Ovary (tissue), 9 donors: Measurements from ENCODE around the gene NOB1. TPM values are rescaled to one million over a fixed set of nuclear protein-coding genes. Genes with fewer than 3 reads are reported as not detected.

Experiments
- DNase-seq, 5 donors: peaks; one replicate each; pipeline ENCODE4 v3.0.0-alpha.2; 2019 to 2020
- H3K27ac ChIP-seq, 2 donors: fragments of 200-600 bp; one replicate each; pipeline versions ENCODE4 v1.5.1 to v1.8.0; 2019 to 2022
- H3K27me3 ChIP-seq: fragments of 200-600 bp; one replicate; pipeline ENCODE4 v1.8.0; 2022
- H3K36me3 ChIP-seq: fragments of 200-600 bp; sonication (generic); one replicate; pipeline ENCODE4 v1.5.1; 2019
- H3K4me1 ChIP-seq: one replicate; pipeline ENCODE4 v1.8.1; 2013; ENCODE audit warnings: mild to moderate bottlenecking, moderate library complexity; ENCODE audit not compliant: insufficient read depth
- H3K4me3 ChIP-seq: fragments of 200-600 bp; sonication (generic); one replicate; pipeline ENCODE4 v1.5.1; 2017
- H3K9me3 ChIP-seq, 2 donors: fragments of 200-600 bp in 1 of 2; sonication (generic) in 1 of 2; one replicate each; pipeline versions ENCODE4 v1.5.1 to v1.8.1; 2013 to 2019; ENCODE audit warnings: mild to moderate bottlenecking in 1 of 2, moderate library complexity in 1 of 2
- CTCF ChIP-seq, 3 donors: fragments of 450-650 bp in 2 of 3; fragments of 200-600 bp in 1 of 3; IDR thresholded peaks; one replicate each; pipeline versions ENCODE4 v1.5.1 to v1.8.0; 2016 to 2022; ENCODE audit warnings: antibody characterized with exemption in 3 of 3, mild to moderate bottlenecking in 1 of 3
- EP300 ChIP-seq: sonication (generic); formaldehyde crosslinking; IDR thresholded peaks from one replicate; pipeline ENCODE4 v1.6.1; 2017; ENCODE audit warnings: antibody characterized with exemption
- POLR2A ChIP-seq: fragments of 450-650 bp; IDR thresholded peaks from one replicate; pipeline ENCODE4 v1.6.1; 2017; ENCODE audit warnings: antibody characterized with exemption, mild to moderate bottlenecking, moderate library complexity
- WGBS, 3 donors: extraction: QIAGEN DNeasy Blood & Tissue Kit in 1 of 3; methylation state at CpG; one replicate each; pipeline versions ENCODE4 v1.1.5 to v1.1.7; 2013 to 2017; 5-methylcytosine and 5-hydroxymethylcytosine counted together
- intact Hi-C, 4 donors: fragments of 100-400 bp; cut with DNase I; formaldehyde crosslinking; loops; one replicate each; pipeline versions ENCODE4 v1.11.0 to v1.15.1; 2022 to 2023
- polyA plus RNA-seq, 2 donors: library from polyadenylated mRNA; stranded (reverse); fragments of 200-250 nt in 1 of 2; fragments of 350-450 nt in 1 of 2; fragmentation: Illumina TruSeq in 1 of 2; extraction: RNeasy Lipid Tissue Mini Kit (QIAGEN cat#74804) in 1 of 2; gene quantifications; one replicate each; pipeline ENCODE4 v1.2.3, GENCODE V29; 2013 to 2014
- total RNA-seq, 7 donors: library from RNA; depleted of rRNA in 2 of 7; stranded (reverse); fragments of >200 nt in 2 of 7; fragmentation: NEBNext Ultra II Directional in 3 of 7; extraction: Animal tissue kit (Norgen Biotek cat#: 25700) in 3 of 7; gene quantifications; one replicate each; pipeline versions ENCODE4 v1.1.0 to v1.2.4, GENCODE V29; 2016 to 2023
- donor health status: DM: no; HTN: no; CAD: no; lungs with moderate emphysema.
- donor health status: DM: no; HTN: no; CAD: no.
- donor health status: Bipolar disorder and iron deficiency.
- donor health status: DM: yes; HTN: yes; CAD: no.
- donor health status: DM: no; HTN: no; CAD: no.
- donor health status: DM: yes; HTN: yes; CAD: no.

Gene NOB1
- total and polyA plus RNA-seq, 9 donors = 38.2 to 86.6 (median 64.5) TPM

- Histone ChIP-seq H3K27ac (peak overlapping the region in 1 of 2 donors; percentile 68), H3K4me1 (peaks cover 7% of the 10 kb centered on the region), H3K9me3 (no peaks in the 10 kb centered on the region), H3K36me3 (no peaks in the 10 kb centered on the region), H3K4me3 (peak overlapping the region; percentile 51), H3K27me3 (no peaks in the 10 kb centered on the region)
- TF ChIP-seq EP300 (no peak), CTCF (IDR thresholded peaks at IDR 0.05) (no peak), POLR2A (no peak)
- no peak for DNase-seq
- intact Hi-C loops = no loop called here
- WGBS, 3 donors = 53 to 61% (median 58%) methylated on average over 32 of the region's 32 CpGs
These were observed 29.0 kb downstream of the NOB1 start for GRCh38 chr16:69725480-69726312.

GRCh38 chr16:69724981-69725479 is 29.7 kb downstream of the NOB1 start:
- Histone ChIP-seq H3K4me3 (no peak overlapping the region), H3K9me3 (no peaks in the 10 kb centered on the region), H3K36me3 (no peaks in the 10 kb centered on the region), H3K27me3 (no peaks in the 10 kb centered on the region), H3K27ac (no peak overlapping the region), H3K4me1 (peaks cover 7% of the 10 kb centered on the region)
- DNase-seq = peak in 1 of 5 donors; percentile 5
- intact Hi-C loops = no loop called here
- WGBS, 3 donors = 67 to 72% (median 67%) methylated on average over 6 of the region's 6 CpGs
- no peak for TF ChIP-seq POLR2A
- no peak for TF ChIP-seq EP300
- no peak for TF ChIP-seq CTCF (IDR thresholded peaks at IDR 0.05)

- H3K27me3 ChIP-seq = no peaks in the 10 kb centered on the region
- H3K36me3 ChIP-seq = no peaks in the 10 kb centered on the region
- H3K9me3 ChIP-seq = no peaks in the 10 kb centered on the region
- peak in 1 of 5 donors; percentile 2 for DNase-seq
- WGBS, 3 donors = 94 to 98% (median 98%) methylated on average over 2 of the region's 2 CpGs
- no peak overlapping the region for H3K27ac ChIP-seq
- no peak overlapping the region for H3K4me3 ChIP-seq
- H3K4me1 ChIP-seq = peaks cover 7% of the 10 kb centered on the region
- intact Hi-C loops = no loop called here
- TF ChIP-seq CTCF (IDR thresholded peaks at IDR 0.05) = no peak
- no peak for TF ChIP-seq EP300
- TF ChIP-seq POLR2A = no peak
These were observed 30.3 kb downstream of the NOB1 start for GRCh38 chr16:69724414-69724873.

- WGBS, 3 donors = 91 to 96% (median 92%) methylated on average over 6 of the region's 6 CpGs
- intact Hi-C loops = no loop called here
- Histone ChIP-seq H3K4me1 (no peaks in the 10 kb centered on the region), H3K27ac (no peak overlapping the region), H3K9me3 (no peaks in the 10 kb centered on the region), H3K4me3 (no peak overlapping the region), H3K36me3 (no peaks in the 10 kb centered on the region), H3K27me3 (no peaks in the 10 kb centered on the region)
- DNase-seq = no peak
- TF ChIP-seq POLR2A (no peak), CTCF (IDR thresholded peaks at IDR 0.05) (no peak), EP300 (no peak)
These were observed 33.2 kb downstream of the NOB1 start for GRCh38 chr16:69721441-69721957.
